Liver (tissue), 9 donors: ENCODE data around the gene DUSP16. TPM values are rescaled to one million over a fixed set of nuclear protein-coding genes. Genes with fewer than 3 reads are reported as not detected.
A peak's percentile ranks its signal among the peaks of the same experiment; 100 is the strongest.

Experiments
- DNase-seq: peaks from one replicate; pipeline ENCODE4 v3.0.0-alpha.2; 2017; ENCODE audit warnings: low spot score
- H3K27ac ChIP-seq, 2 donors: one replicate each; pipeline ENCODE4 v1.7.0; 2013; ENCODE audit warnings: inconsistent platforms in 2 of 2, low read length in 2 of 2, control low read depth in 1 of 2, low read depth in 1 of 2, mild to moderate bottlenecking in 1 of 2
- H3K27me3 ChIP-seq, 4 donors: one replicate each; pipeline versions ENCODE4 v1.6.1 to v1.7.0; 2013; ENCODE audit warnings: low read length in 3 of 4, inconsistent platforms in 1 of 4, mild to moderate bottlenecking in 1 of 4, moderate library complexity in 1 of 4; ENCODE audit not compliant: control insufficient read depth in 4 of 4, insufficient read depth in 4 of 4
- H3K36me3 ChIP-seq, 4 donors: one replicate each; pipeline versions ENCODE4 v1.6.1 to v1.7.0; 2013; ENCODE audit warnings: low read length in 3 of 4, mild to moderate bottlenecking in 3 of 4, low read depth in 1 of 4, moderate library complexity in 1 of 4; ENCODE audit not compliant: control insufficient read depth in 4 of 4, insufficient read depth in 3 of 4
- H3K4me1 ChIP-seq, 4 donors: one replicate each; pipeline versions ENCODE4 v1.6.1 to v1.7.0; 2013; ENCODE audit warnings: low read length in 3 of 4, mild to moderate bottlenecking in 3 of 4, moderate library complexity in 1 of 4; ENCODE audit not compliant: control insufficient read depth in 4 of 4, insufficient read depth in 4 of 4
- H3K4me3 ChIP-seq, 3 donors: one replicate each; pipeline versions ENCODE4 v1.6.1 to v1.7.0; 2013; ENCODE audit warnings: low read length in 3 of 3, control low read depth in 1 of 3, low read depth in 1 of 3, mild to moderate bottlenecking in 1 of 3
- H3K9ac ChIP-seq, 2 donors: one replicate each; pipeline ENCODE4 v1.7.0; 2013; ENCODE audit warnings: low read length in 2 of 2, mild to moderate bottlenecking in 2 of 2, moderate library complexity in 2 of 2, control low read depth in 1 of 2, low read depth in 1 of 2
- H3K9me3 ChIP-seq, 4 donors: one replicate each; pipeline versions ENCODE4 v1.6.1 to v1.7.0; 2013; ENCODE audit warnings: low read length in 3 of 4; ENCODE audit not compliant: control insufficient read depth in 4 of 4
- EGR1 ChIP-seq, 2 donors: IDR thresholded peaks; 2 replicates each; pipeline ENCODE4 v1.6.1; 2016 to 2018; ENCODE audit warnings: antibody characterized with exemption in 2 of 2, low read depth in 2 of 2
- FOXA2 ChIP-seq: IDR thresholded peaks from 2 replicates; pipeline ENCODE4 v1.6.1; 2016; ENCODE audit warnings: antibody characterized with exemption
- GABPA ChIP-seq, 2 donors: IDR thresholded peaks in 1 of 2; conservative IDR thresholded peaks in 1 of 2; 2 replicates each; pipeline ENCODE4 v1.6.1; 2016; ENCODE audit warnings: antibody characterized with exemption in 2 of 2, mild to moderate bottlenecking in 1 of 2, moderate library complexity in 1 of 2
- HNF4A ChIP-seq, 2 donors: conservative IDR thresholded peaks; 2 replicates each; pipeline ENCODE4 v1.6.1; 2016; ENCODE audit warnings: antibody characterized with exemption in 2 of 2, mild to moderate bottlenecking in 2 of 2
- JUND ChIP-seq, 2 donors: IDR thresholded peaks; 2 replicates each; pipeline ENCODE4 v1.6.1; 2016; ENCODE audit warnings: antibody characterized with exemption in 2 of 2
- NR2F2 ChIP-seq: IDR thresholded peaks from 2 replicates; pipeline ENCODE4 v1.6.1; 2016; ENCODE audit warnings: antibody characterized with exemption
- SP1 ChIP-seq: IDR thresholded peaks from 2 replicates; pipeline ENCODE4 v1.6.1; 2018; ENCODE audit warnings: antibody characterized with exemption, mild to moderate bottlenecking
- TAF1 ChIP-seq: conservative IDR thresholded peaks from 2 replicates; pipeline ENCODE4 v1.6.1; 2016; ENCODE audit warnings: antibody characterized with exemption, mild to moderate bottlenecking
- YY1 ChIP-seq: IDR thresholded peaks from 2 replicates; pipeline ENCODE4 v1.6.1; 2016; ENCODE audit warnings: antibody characterized with exemption, mild to moderate bottlenecking
- WGBS: extraction: QIAGEN DNeasy Blood & Tissue Kit; methylation state at CpG from one replicate; pipeline ENCODE4 v1.1.7; 2013; 5-methylcytosine and 5-hydroxymethylcytosine counted together
- polyA plus RNA-seq, 2 donors: library from polyadenylated mRNA; stranded (reverse) in 1 of 2; unstranded in 1 of 2; fragments of 200-250 nt in 1 of 2; fragments of >200 nt in 1 of 2; fragmentation: Nextera tagmentation in 1 of 2; extraction: Ambion mirVana in 1 of 2; gene quantifications; one replicate each; pipeline versions ENCODE4 v1.2.1 to v1.2.3, GENCODE V29; 2013 to 2015
- total RNA-seq, 2 donors: library from RNA; depleted of rRNA; stranded (reverse); fragments of >200 nt; gene quantifications; one replicate each; pipeline ENCODE4 v1.2.3, GENCODE V29; 2014
- TF ChIP-seq, protein P1 (sequence below): IDR thresholded peaks from 2 replicates; pipeline ENCODE4 v1.6.1; 2016; ENCODE audit warnings: antibody characterized with exemption
- TF ChIP-seq, protein P2 (sequence below): IDR thresholded peaks from 2 replicates; pipeline ENCODE4 v1.6.1; 2016; ENCODE audit warnings: antibody characterized with exemption
- TF ChIP-seq, protein P3 (sequence below): fragments of 150-350 bp; IDR thresholded peaks from 2 replicates; pipeline ENCODE4 v1.5.1; 2017; ENCODE audit warnings: improper control_type of control experiment, low read depth, low read length; ENCODE audit not compliant: missing input control
- donor health status: healthy.
- donor health status: healthy.
- donor health status: healthy.
- donor health status: healthy.
- donor health status: healthy.

Gene DUSP16
- total and polyA plus RNA-seq, 4 donors = 7.8 to 56.4 (median 19.1) TPM

DNA sequence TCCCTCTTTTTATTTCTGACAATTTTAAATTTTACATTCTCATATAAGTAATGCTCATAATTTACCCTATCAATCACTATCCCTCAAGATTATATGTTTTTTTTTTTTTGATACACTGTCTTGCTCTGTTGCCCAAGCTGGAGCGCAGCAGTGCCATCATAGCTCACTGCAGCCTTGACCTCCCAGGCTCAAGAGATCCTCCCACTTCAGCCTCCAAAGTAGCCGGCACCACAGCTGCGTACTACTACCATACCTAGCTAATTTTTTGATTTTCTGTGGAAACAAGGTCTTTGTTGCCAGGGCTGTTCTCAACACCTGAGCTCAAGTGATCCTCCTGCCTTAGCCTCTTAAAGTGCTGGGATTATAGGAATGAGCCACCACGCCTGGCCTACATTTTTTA, 4.4 kb downstream of the DUSP16 start:
- Histone ChIP-seq H3K9ac (peak overlapping the region; percentile 95 to 96), H3K27ac (peak overlapping the region in 1 of 2 donors; percentile 98), H3K9me3 (no peaks in the 10 kb centered on the region), H3K27me3 (no peaks in the 10 kb centered on the region), H3K36me3 (peaks cover 4 to 8% (median 4%) of the 10 kb centered on the region in 4 donors), H3K4me1 (peaks cover 0 to 23% (median 4%) of the 10 kb centered on the region in 4 donors), H3K4me3 (peak overlapping the region; percentile 22 to 50 (median 48))
- 94% methylated on average over 4 of the region's 4 CpGs for WGBS
- no peak for DNase-seq
- TF ChIP-seq GABPA (IDR thresholded peaks at IDR 0.05 in 1 of 2, conservative IDR thresholded peaks at IDR 0.05 in 1 of 2) (no peak), NR2F2 (no peak), JUND (IDR thresholded peaks at IDR 0.05) (no peak), SP1 (no peak), YY1 (no peak), HNF4A (conservative IDR thresholded peaks at IDR 0.05) (no peak)
- TF ChIP-seq, protein P1, sequence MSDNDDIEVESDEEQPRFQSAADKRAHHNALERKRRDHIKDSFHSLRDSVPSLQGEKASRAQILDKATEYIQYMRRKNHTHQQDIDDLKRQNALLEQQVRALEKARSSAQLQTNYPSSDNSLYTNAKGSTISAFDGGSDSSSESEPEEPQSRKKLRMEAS = no peak
- TF ChIP-seq, protein P2, sequence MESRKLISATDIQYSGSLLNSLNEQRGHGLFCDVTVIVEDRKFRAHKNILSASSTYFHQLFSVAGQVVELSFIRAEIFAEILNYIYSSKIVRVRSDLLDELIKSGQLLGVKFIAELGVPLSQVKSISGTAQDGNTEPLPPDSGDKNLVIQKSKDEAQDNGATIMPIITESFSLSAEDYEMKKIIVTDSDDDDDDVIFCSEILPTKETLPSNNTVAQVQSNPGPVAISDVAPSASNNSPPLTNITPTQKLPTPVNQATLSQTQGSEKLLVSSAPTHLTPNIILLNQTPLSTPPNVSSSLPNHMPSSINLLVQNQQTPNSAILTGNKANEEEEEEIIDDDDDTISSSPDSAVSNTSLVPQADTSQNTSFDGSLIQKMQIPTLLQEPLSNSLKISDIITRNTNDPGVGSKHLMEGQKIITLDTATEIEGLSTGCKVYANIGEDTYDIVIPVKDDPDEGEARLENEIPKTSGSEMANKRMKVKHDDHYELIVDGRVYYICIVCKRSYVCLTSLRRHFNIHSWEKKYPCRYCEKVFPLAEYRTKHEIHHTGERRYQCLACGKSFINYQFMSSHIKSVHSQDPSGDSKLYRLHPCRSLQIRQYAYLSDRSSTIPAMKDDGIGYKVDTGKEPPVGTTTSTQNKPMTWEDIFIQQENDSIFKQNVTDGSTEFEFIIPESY = no peak
- TF ChIP-seq, protein P3, sequence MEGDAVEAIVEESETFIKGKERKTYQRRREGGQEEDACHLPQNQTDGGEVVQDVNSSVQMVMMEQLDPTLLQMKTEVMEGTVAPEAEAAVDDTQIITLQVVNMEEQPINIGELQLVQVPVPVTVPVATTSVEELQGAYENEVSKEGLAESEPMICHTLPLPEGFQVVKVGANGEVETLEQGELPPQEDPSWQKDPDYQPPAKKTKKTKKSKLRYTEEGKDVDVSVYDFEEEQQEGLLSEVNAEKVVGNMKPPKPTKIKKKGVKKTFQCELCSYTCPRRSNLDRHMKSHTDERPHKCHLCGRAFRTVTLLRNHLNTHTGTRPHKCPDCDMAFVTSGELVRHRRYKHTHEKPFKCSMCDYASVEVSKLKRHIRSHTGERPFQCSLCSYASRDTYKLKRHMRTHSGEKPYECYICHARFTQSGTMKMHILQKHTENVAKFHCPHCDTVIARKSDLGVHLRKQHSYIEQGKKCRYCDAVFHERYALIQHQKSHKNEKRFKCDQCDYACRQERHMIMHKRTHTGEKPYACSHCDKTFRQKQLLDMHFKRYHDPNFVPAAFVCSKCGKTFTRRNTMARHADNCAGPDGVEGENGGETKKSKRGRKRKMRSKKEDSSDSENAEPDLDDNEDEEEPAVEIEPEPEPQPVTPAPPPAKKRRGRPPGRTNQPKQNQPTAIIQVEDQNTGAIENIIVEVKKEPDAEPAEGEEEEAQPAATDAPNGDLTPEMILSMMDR = no peak

DNA sequence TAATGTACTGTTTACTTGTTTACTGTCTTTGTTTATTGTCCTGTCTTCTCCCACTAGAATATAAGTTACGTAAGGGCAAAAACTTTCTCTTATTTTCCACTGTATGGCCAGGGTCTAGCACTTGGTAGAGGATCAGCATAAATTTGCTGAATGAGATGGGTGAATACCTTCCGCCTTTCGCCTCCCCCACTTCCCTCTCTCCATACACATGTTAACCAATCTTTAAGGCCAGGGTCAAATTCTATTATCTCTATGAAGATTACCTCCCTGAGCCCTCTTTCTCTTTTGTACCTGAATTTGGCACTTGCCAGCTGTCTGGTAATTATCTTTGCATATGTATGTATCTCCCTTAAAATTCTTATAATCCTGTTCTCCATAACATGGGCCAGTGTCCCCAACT, 4.9 kb downstream of the DUSP16 start:
- H3K9ac ChIP-seq = no peak overlapping the region

More for the DNA sequence above, 4.9 kb downstream of the DUSP16 start:
- no peak for DNase-seq
- Histone ChIP-seq H3K9me3 (no peaks in the 10 kb centered on the region), H3K36me3 (peaks cover 4 to 8% (median 4%) of the 10 kb centered on the region in 4 donors), H3K27ac (no peak overlapping the region), H3K4me3 (no peak overlapping the region), H3K27me3 (no peaks in the 10 kb centered on the region), H3K4me1 (peaks cover 0 to 20% (median 4%) of the 10 kb centered on the region in 4 donors)
- TF ChIP-seq NR2F2 (no peak), EGR1 (IDR thresholded peaks at IDR 0.05; ENCODE audit: low read depth in 2 of 2) (no peak), TAF1 (no peak), GABPA (IDR thresholded peaks at IDR 0.05 in 1 of 2, conservative IDR thresholded peaks at IDR 0.05 in 1 of 2) (no peak), SP1 (no peak), HNF4A (conservative IDR thresholded peaks at IDR 0.05) (no peak), FOXA2 (no peak)
- TF ChIP-seq, protein P3 = no peak
- TF ChIP-seq, protein P1 = no peak
- TF ChIP-seq, protein P2 = no peak
- 93% methylated on average over 3 of the region's 3 CpGs for WGBS
